ENCODE results near the gene SLCO3A1.
A peak's percentile ranks its signal among the peaks of the same experiment; 100 is the strongest.
"Not testable (repeated sequence)": the region's sequence is repeated elsewhere in the genome, so short reads cannot be mapped to it uniquely, and the experiment has no call there.

SLCO3A1 gene

GRCh38 chr15:91942720-91943394 lies 89.3 kb downstream of the SLCO3A1 start:
- peak; percentile 15 for DNase-seq

- no peak for DNase-seq
Observed at GRCh38 chr15:91944331-91944730, 90.8 kb downstream of the SLCO3A1 start.

- DNase-seq = no peak
Observed at GRCh38 chr15:91945385-91945784, 91.9 kb downstream of the SLCO3A1 start.

GRCh38 chr15:91946075-91946474 lies 92.6 kb downstream of the SLCO3A1 start:
- DNase-seq = no peak

GRCh38 chr15:91946581-91947292 lies 93.2 kb downstream of the SLCO3A1 start:
- no peak for DNase-seq

- DNase-seq = no peak
Observed at GRCh38 chr15:91947293-91947679, 93.8 kb downstream of the SLCO3A1 start.

GRCh38 chr15:91947683-91948608 lies 94.4 kb downstream of the SLCO3A1 start:
- DNase-seq = no peak

GRCh38 chr15:91949361-91949760 lies 95.9 kb downstream of the SLCO3A1 start:
- no peak for DNase-seq

GRCh38 chr15:91950054-91950453 lies 96.5 kb downstream of the SLCO3A1 start:
- no peak for DNase-seq

- DNase-seq = no peak
Observed at GRCh38 chr15:91950631-91951329, 97.3 kb downstream of the SLCO3A1 start.

GRCh38 chr15:91952216-91952615 lies 98.7 kb downstream of the SLCO3A1 start:
- DNase-seq = no peak

GRCh38 chr15:91953432-91953831 lies 99.9 kb downstream of the SLCO3A1 start:
- no peak for DNase-seq

GRCh38 chr15:91954292-91954691 lies 100.8 kb downstream of the SLCO3A1 start:
- DNase-seq = no peak

GRCh38 chr15:91956026-91956723 lies 102.7 kb downstream of the SLCO3A1 start:
- DNase-seq = no peak

GRCh38 chr15:91961357-91961756 lies 107.8 kb downstream of the SLCO3A1 start:
- DNase-seq = no peak

GRCh38 chr15:91963747-91964146 lies 110.2 kb downstream of the SLCO3A1 start:
- not testable (repeated sequence) for DNase-seq

- DNase-seq = no peak
Observed at GRCh38 chr15:91965501-91966193, 112.1 kb downstream of the SLCO3A1 start.

- DNase-seq = no peak
Observed at GRCh38 chr15:91966194-91966552, 112.7 kb downstream of the SLCO3A1 start.

GRCh38 chr15:91967935-91968606 lies 114.6 kb downstream of the SLCO3A1 start:
- no peak for DNase-seq

- no peak for DNase-seq
Observed at GRCh38 chr15:91968610-91969009, 115.1 kb downstream of the SLCO3A1 start.

GRCh38 chr15:91970142-91970541 lies 116.6 kb downstream of the SLCO3A1 start:
- DNase-seq = no peak
